ENCODE results near the gene GH2.
"Not testable (repeated sequence)": the region's sequence is repeated elsewhere in the genome, so short reads cannot be mapped to it uniquely, and the experiment has no call there.

Gene GH2

GRCh38 chr17:63911041-63911635 lies 29.4 kb upstream of the GH2 start, which contains the start of gene CSHL1:
Gene CSHL1, minus strand, starts transcription at chr17:63911258. Its CDS starts 62 bp downstream, at chr17:63911196.
- DNase-seq (ENCODE audit: low read depth in 2 of 2), result no peak

- no peak for DNase-seq (ENCODE audit: low read depth in 2 of 2)
Observed at GRCh38 chr17:63910096-63910495, 28.4 kb upstream of the GH2 start.

- not testable (repeated sequence) for DNase-seq (ENCODE audit: low read depth in 2 of 2)
Observed at GRCh38 chr17:63909586-63909985, 27.8 kb upstream of the GH2 start.

GRCh38 chr17:63907161-63907778 lies 25.5 kb upstream of the GH2 start:
- not testable (repeated sequence) for DNase-seq (ENCODE audit: low read depth in 2 of 2)

GRCh38 chr17:63904796-63905195 lies 23.1 kb upstream of the GH2 start:
- DNase-seq (ENCODE audit: low read depth in 2 of 2), result not testable (repeated sequence)

GRCh38 chr17:63903787-63904201 lies 22.1 kb upstream of the GH2 start:
- not testable (repeated sequence) for DNase-seq (ENCODE audit: low read depth in 2 of 2)

- DNase-seq (ENCODE audit: low read depth in 2 of 2), result not testable (repeated sequence)
Observed at GRCh38 chr17:63901971-63902370, 20.2 kb upstream of the GH2 start.

- DNase-seq (ENCODE audit: low read depth in 2 of 2), result not testable (repeated sequence)
Observed at GRCh38 chr17:63898899-63899798, 17.4 kb upstream of the GH2 start.

- not testable (repeated sequence) for DNase-seq (ENCODE audit: low read depth in 2 of 2)
Observed at GRCh38 chr17:63896524-63897354, 15.0 kb upstream of the GH2 start, which contains the start of gene CSH1. Gene CSH1, minus strand, starts transcription at chr17:63896574. Its CDS starts 63 bp downstream, at chr17:63896511.

- DNase-seq (ENCODE audit: low read depth in 2 of 2), result not testable (repeated sequence)
Observed at GRCh38 chr17:63894821-63895220, 13.1 kb upstream of the GH2 start.

- DNase-seq (ENCODE audit: low read depth in 2 of 2), result not testable (repeated sequence)
Observed at GRCh38 chr17:63894021-63894420, 12.3 kb upstream of the GH2 start.

- not testable (repeated sequence) for DNase-seq (ENCODE audit: low read depth in 2 of 2)
Observed at GRCh38 chr17:63892316-63893037, 10.7 kb upstream of the GH2 start.

- DNase-seq (ENCODE audit: low read depth in 2 of 2), result not testable (repeated sequence)
Observed at GRCh38 chr17:63889026-63889848, 7.5 kb upstream of the GH2 start.

- DNase-seq (ENCODE audit: low read depth in 2 of 2), result not testable (repeated sequence)
Observed at GRCh38 chr17:63885119-63885518, 3.4 kb upstream of the GH2 start.

GRCh38 chr17:63882626-63883126 lies 932 bp upstream of the GH2 start:
- not testable (repeated sequence) for DNase-seq (ENCODE audit: low read depth in 2 of 2)

GRCh38 chr17:63881337-63881736 lies 407 bp downstream of the GH2 start:
- DNase-seq (ENCODE audit: low read depth in 2 of 2), result not testable (repeated sequence)

- no peak for DNase-seq (ENCODE audit: low read depth in 2 of 2)
Observed at GRCh38 chr17:63880706-63881105, 1.0 kb downstream of the GH2 start.

GRCh38 chr17:63878413-63878812 lies 3.3 kb downstream of the GH2 start:
- DNase-seq (ENCODE audit: low read depth in 2 of 2), result not testable (repeated sequence)

- not testable (repeated sequence) for DNase-seq (ENCODE audit: low read depth in 2 of 2)
Observed at GRCh38 chr17:63874693-63875092, 7.1 kb downstream of the GH2 start.
